ENCODE data around the gene MED25. TPM values are rescaled to one million over a fixed set of nuclear protein-coding genes. Genes with fewer than 3 reads are reported as not detected.

The MED25 gene
- total RNA-seq, 2 donors from 2014 or later, result 46.1 to 77.2 TPM

- H3K9ac ChIP-seq (ENCODE audit: low read depth in 2 of 2, low read length in 2 of 2), result no peak overlapping the region
- DNase-seq, result no peak
- no peak overlapping the region for H3K27ac ChIP-seq
- H3K9me3 ChIP-seq, result no peaks in the 10 kb centered on the region
- H3K36me3 ChIP-seq, result peaks cover 9% of the 10 kb centered on the region
- no peak overlapping the region for H3K4me3 ChIP-seq
- no peaks in the 10 kb centered on the region for H3K27me3 ChIP-seq
- H3K4me1 ChIP-seq, result no peaks in the 10 kb centered on the region
- intact Hi-C loops (cut with DNase I), result no loop called here
- TF ChIP-seq CTCF (IDR thresholded peaks at IDR 0.05), result no peak
Observed at GRCh38 chr19:49840321-49840720, 22.2 kb downstream of the MED25 start.

- no peak for DNase-seq
- Histone ChIP-seq H3K36me3 (peaks cover 4% of the 10 kb centered on the region), H3K4me3 (no peak overlapping the region), H3K9ac (ENCODE audit: low read depth in 2 of 2, low read length in 2 of 2) (no peak overlapping the region), H3K4me1 (no peaks in the 10 kb centered on the region), H3K27me3 (no peaks in the 10 kb centered on the region), H3K9me3 (no peaks in the 10 kb centered on the region), H3K27ac (no peak overlapping the region)
- intact Hi-C loops (cut with DNase I), result no loop called here
- no peak for TF ChIP-seq CTCF (IDR thresholded peaks at IDR 0.05)
Observed at GRCh38 chr19:49840736-49841249, 22.7 kb downstream of the MED25 start.

- no peak for DNase-seq
- intact Hi-C loops (cut with DNase I), result no loop called here
- H3K27ac ChIP-seq, result no peak overlapping the region
Observed at GRCh38 chr19:49843265-49843664, 25.2 kb downstream of the MED25 start.

GRCh38 chr19:49844138-49845095, 26.3 kb downstream of the MED25 start:
- TF ChIP-seq CTCF (IDR thresholded peaks at IDR 0.05), result no peak
- DNase-seq, result no peak
- no peaks in the 10 kb centered on the region for H3K9me3 ChIP-seq
- no peak overlapping the region for H3K27ac ChIP-seq
- no peak overlapping the region for H3K4me3 ChIP-seq
- no peaks in the 10 kb centered on the region for H3K4me1 ChIP-seq
- intact Hi-C loops (cut with DNase I), result no loop called here
- H3K36me3 ChIP-seq, result no peaks in the 10 kb centered on the region
- H3K27me3 ChIP-seq, result no peaks in the 10 kb centered on the region
- H3K9ac ChIP-seq (ENCODE audit: low read depth in 2 of 2, low read length in 2 of 2), result no peak overlapping the region

More at GRCh38 chr19:49843265-49843664, 25.2 kb downstream of the MED25 start:
- Histone ChIP-seq H3K9ac (ENCODE audit: low read depth in 2 of 2, low read length in 2 of 2) (no peak overlapping the region), H3K36me3 (no peaks in the 10 kb centered on the region), H3K9me3 (no peaks in the 10 kb centered on the region), H3K4me1 (no peaks in the 10 kb centered on the region), H3K27me3 (no peaks in the 10 kb centered on the region), H3K4me3 (no peak overlapping the region)
- TF ChIP-seq CTCF (IDR thresholded peaks at IDR 0.05), result no peak

GRCh38 chr19:49845414-49845813, 27.3 kb downstream of the MED25 start:
- intact Hi-C loops (cut with DNase I), result no loop called here

More at GRCh38 chr19:49845414-49845813, 27.3 kb downstream of the MED25 start:
- Histone ChIP-seq H3K9ac (ENCODE audit: low read depth in 2 of 2, low read length in 2 of 2) (no peak overlapping the region), H3K4me3 (no peak overlapping the region), H3K27me3 (no peaks in the 10 kb centered on the region), H3K9me3 (no peaks in the 10 kb centered on the region), H3K36me3 (no peaks in the 10 kb centered on the region), H3K4me1 (no peaks in the 10 kb centered on the region), H3K27ac (no peak overlapping the region)
- TF ChIP-seq CTCF (IDR thresholded peaks at IDR 0.05), result no peak
- DNase-seq, result no peak

Measured in colonic mucosa (tissue), 4 donors.